Measurements from ENCODE around the gene CTNNA3. TPM values are rescaled to one million over a fixed set of nuclear protein-coding genes. Genes with fewer than 3 reads are reported as not detected.

The CTNNA3 gene
- total RNA-seq, 1 donor: not detected

DNA sequence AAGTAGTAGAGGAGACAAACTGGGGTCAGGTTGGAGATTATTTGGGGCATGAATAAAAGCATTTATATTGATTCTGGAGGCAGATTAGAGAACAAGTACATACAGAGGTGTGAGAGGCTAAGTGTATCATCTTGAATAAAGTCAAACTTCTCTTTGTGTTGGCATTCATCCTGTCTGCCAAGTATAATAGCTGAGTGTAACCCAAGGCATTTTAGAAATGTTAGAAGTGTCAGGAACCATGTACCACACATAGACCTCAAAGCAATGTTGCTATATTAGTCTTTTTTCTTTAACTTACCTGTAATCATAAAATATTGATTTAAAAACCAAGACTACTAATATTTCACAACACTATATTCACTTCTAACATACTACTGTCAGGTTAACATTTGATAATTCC, 826.4 kb downstream of the CTNNA3 start:
- no peaks in the 10 kb centered on the region for H3K36me3 ChIP-seq (ENCODE audit: insufficient read depth, low read length)
- no peaks in the 10 kb centered on the region for H4K20me1 ChIP-seq (ENCODE audit: insufficient read depth, low read length)
- H3K4me2 ChIP-seq (ENCODE audit: insufficient read depth, low read length): no peak overlapping the region
- no peak for DNase-seq (ENCODE audit: insufficient read length, low spot score, missing footprints)
- H3K27me3 ChIP-seq (ENCODE audit: insufficient read depth, low read length): no peaks in the 10 kb centered on the region
- TF ChIP-seq, protein P1, sequence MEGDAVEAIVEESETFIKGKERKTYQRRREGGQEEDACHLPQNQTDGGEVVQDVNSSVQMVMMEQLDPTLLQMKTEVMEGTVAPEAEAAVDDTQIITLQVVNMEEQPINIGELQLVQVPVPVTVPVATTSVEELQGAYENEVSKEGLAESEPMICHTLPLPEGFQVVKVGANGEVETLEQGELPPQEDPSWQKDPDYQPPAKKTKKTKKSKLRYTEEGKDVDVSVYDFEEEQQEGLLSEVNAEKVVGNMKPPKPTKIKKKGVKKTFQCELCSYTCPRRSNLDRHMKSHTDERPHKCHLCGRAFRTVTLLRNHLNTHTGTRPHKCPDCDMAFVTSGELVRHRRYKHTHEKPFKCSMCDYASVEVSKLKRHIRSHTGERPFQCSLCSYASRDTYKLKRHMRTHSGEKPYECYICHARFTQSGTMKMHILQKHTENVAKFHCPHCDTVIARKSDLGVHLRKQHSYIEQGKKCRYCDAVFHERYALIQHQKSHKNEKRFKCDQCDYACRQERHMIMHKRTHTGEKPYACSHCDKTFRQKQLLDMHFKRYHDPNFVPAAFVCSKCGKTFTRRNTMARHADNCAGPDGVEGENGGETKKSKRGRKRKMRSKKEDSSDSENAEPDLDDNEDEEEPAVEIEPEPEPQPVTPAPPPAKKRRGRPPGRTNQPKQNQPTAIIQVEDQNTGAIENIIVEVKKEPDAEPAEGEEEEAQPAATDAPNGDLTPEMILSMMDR (IDR thresholded peaks at IDR 0.05; ENCODE audit: extremely low read depth, low read depth, low read length): no peak
- H3K4me1 ChIP-seq (ENCODE audit: insufficient read depth, low read length): no peaks in the 10 kb centered on the region
- no peak overlapping the region for H3K4me3 ChIP-seq (ENCODE audit: insufficient read depth, low read length)
- no peak overlapping the region for H2AFZ ChIP-seq (ENCODE audit: low read length)
- H3K9me3 ChIP-seq (ENCODE audit: low read depth, low read length): no peaks in the 10 kb centered on the region
- no peak overlapping the region for H3K27ac ChIP-seq (ENCODE audit: low read depth, low read length)
- no peaks in the 10 kb centered on the region for H3K79me2 ChIP-seq (ENCODE audit: insufficient read depth, low read length)

GRCh38 chr10:66862687-66863258, 833.2 kb downstream of the CTNNA3 start:
- Histone ChIP-seq H3K4me2 (ENCODE audit: insufficient read depth, low read length) (no peak overlapping the region), H3K27me3 (ENCODE audit: insufficient read depth, low read length) (no peaks in the 10 kb centered on the region), H4K20me1 (ENCODE audit: insufficient read depth, low read length) (no peaks in the 10 kb centered on the region), H3K4me1 (ENCODE audit: insufficient read depth, low read length) (no peaks in the 10 kb centered on the region), H3K79me2 (ENCODE audit: insufficient read depth, low read length) (no peaks in the 10 kb centered on the region), H3K9me3 (ENCODE audit: low read depth, low read length) (no peaks in the 10 kb centered on the region), H3K36me3 (ENCODE audit: insufficient read depth, low read length) (no peaks in the 10 kb centered on the region), H3K4me3 (ENCODE audit: insufficient read depth, low read length) (no peak overlapping the region), H3K27ac (ENCODE audit: low read depth, low read length) (no peak overlapping the region), H2AFZ (ENCODE audit: low read length) (no peak overlapping the region)
- TF ChIP-seq, protein P1 (IDR thresholded peaks at IDR 0.05; ENCODE audit: extremely low read depth, low read depth, low read length): no peak
- DNase-seq (ENCODE audit: insufficient read length, low spot score, missing footprints): no peak

- no peak overlapping the region for H3K4me3 ChIP-seq (ENCODE audit: insufficient read depth, low read length)
- no peaks in the 10 kb centered on the region for H4K20me1 ChIP-seq (ENCODE audit: insufficient read depth, low read length)
- no peaks in the 10 kb centered on the region for H3K79me2 ChIP-seq (ENCODE audit: insufficient read depth, low read length)
- no peaks in the 10 kb centered on the region for H3K4me1 ChIP-seq (ENCODE audit: insufficient read depth, low read length)
- H3K27me3 ChIP-seq (ENCODE audit: insufficient read depth, low read length): no peaks in the 10 kb centered on the region
- no peaks in the 10 kb centered on the region for H3K9me3 ChIP-seq (ENCODE audit: low read depth, low read length)
- no peak overlapping the region for H3K27ac ChIP-seq (ENCODE audit: low read depth, low read length)
- H3K4me2 ChIP-seq (ENCODE audit: insufficient read depth, low read length): no peak overlapping the region
- no peaks in the 10 kb centered on the region for H3K36me3 ChIP-seq (ENCODE audit: insufficient read depth, low read length)
- TF ChIP-seq, protein P1 (IDR thresholded peaks at IDR 0.05; ENCODE audit: extremely low read depth, low read depth, low read length): no peak
- no peak overlapping the region for H2AFZ ChIP-seq (ENCODE audit: low read length)
- DNase-seq (ENCODE audit: insufficient read length, low spot score, missing footprints): no peak
Observed at GRCh38 chr10:66860376-66860945, 835.5 kb downstream of the CTNNA3 start.

GRCh38 chr10:66852811-66853210, 843.2 kb downstream of the CTNNA3 start:
- H3K9me3 ChIP-seq (ENCODE audit: low read depth, low read length): no peaks in the 10 kb centered on the region
- TF ChIP-seq, protein P1 (IDR thresholded peaks at IDR 0.05; ENCODE audit: extremely low read depth, low read depth, low read length): no peak
- no peak for DNase-seq (ENCODE audit: insufficient read length, low spot score, missing footprints)

More at GRCh38 chr10:66852811-66853210, 843.2 kb downstream of the CTNNA3 start:
- Histone ChIP-seq H3K27ac (ENCODE audit: low read depth, low read length) (no peak overlapping the region), H3K4me2 (ENCODE audit: insufficient read depth, low read length) (no peak overlapping the region), H3K4me1 (ENCODE audit: insufficient read depth, low read length) (no peaks in the 10 kb centered on the region), H2AFZ (ENCODE audit: low read length) (no peak overlapping the region), H4K20me1 (ENCODE audit: insufficient read depth, low read length) (no peaks in the 10 kb centered on the region), H3K4me3 (ENCODE audit: insufficient read depth, low read length) (no peak overlapping the region), H3K27me3 (ENCODE audit: insufficient read depth, low read length) (no peaks in the 10 kb centered on the region), H3K36me3 (ENCODE audit: insufficient read depth, low read length) (no peaks in the 10 kb centered on the region), H3K79me2 (ENCODE audit: insufficient read depth, low read length) (no peaks in the 10 kb centered on the region)

Data from osteoblast (primary cell).